GM12878 (cell line): ENCODE results near the gene SETD2. TPM values are rescaled to one million over a fixed set of nuclear protein-coding genes. Genes with fewer than 3 reads are reported as not detected.
"Not testable (repeated sequence)": the region's sequence is repeated elsewhere in the genome, so short reads cannot be mapped to it uniquely, and the experiment has no call there.

Experiments used
- ATAC-seq: fragments of 200-7000 bp; cut with Tn5 transposase; 3 replicates; pipeline ENCODE4 v1.9.1; 2020; ENCODE audit warnings: mild to moderate bottlenecking, moderate library complexity
- BruUV-seq: library from RNA; stranded (reverse); fragments of 400-500 nt; replicated peaks from 2 replicates; lab custom pipeline; 2021; lab: Mats Ljungman, UMichigan
- CTCF ChIA-PET: fragments of 300-600 bp; sonication (Branson Sonifier 250); formaldehyde crosslinking; extraction: SDS; loops from one replicate; lab custom pipeline; 2021; ENCODE audit warnings: inconsistent platforms; lab: Yijun Ruan, JAX
- POLR2A ChIA-PET: fragments of 350-600 bp; formaldehyde crosslinking; extraction: SDS; loops from one replicate; lab custom pipeline; 2021; ENCODE audit warnings: inconsistent platforms; lab: Charles Lee
- RAD21 ChIA-PET: fragments of 300-600 bp; sonication (Branson Sonifier 250); formaldehyde crosslinking; loops from one replicate; lab custom pipeline; 2023; ENCODE audit warnings: antibody characterized with exemption; ENCODE audit not compliant: unreplicated experiment; lab: Charles Lee
- SMC1A ChIA-PET: fragments of 300-600 bp; sonication (Branson Sonifier 250); formaldehyde crosslinking; loops from one replicate; lab custom pipeline; 2023; ENCODE audit not compliant: unreplicated experiment, uncharacterized antibody; lab: Charles Lee
- DNase-seq: peaks from one replicate; pipeline ENCODE4 v3.0.0-alpha.2; 2011; ENCODE audit warnings: low read depth, low spot score
- FAIRE-seq: peaks from 3 replicates; lab custom pipeline; 2011; peaks lifted over from hg19 to GRCh38; lab: Jason Lieb, UNC
- H2AFZ ChIP-seq: 2 replicates; pipeline ENCODE4 v1.6.0; 2011; ENCODE audit warnings: low read depth, low read length, control low read depth; ENCODE audit not compliant: control insufficient read depth
- H3K27ac ChIP-seq: 2 replicates; pipeline ENCODE4 v1.5.1; 2011; ENCODE audit warnings: control low read depth; ENCODE audit not compliant: control insufficient read depth, insufficient read depth
- H3K27me3 ChIP-seq, 2 experiments: replicated peaks in 1 of 2; 2 replicates each; pipeline versions ENCODE4 v1.6.0 to v1.6.1; 2011; ENCODE audit warnings: low read length in 1 of 2; ENCODE audit not compliant: control insufficient read depth in 2 of 2, insufficient read depth in 2 of 2
- H3K36me3 ChIP-seq, 2 experiments: 2 replicates each; pipeline ENCODE4 v1.5.1; 2011; ENCODE audit warnings: low read length in 1 of 2; ENCODE audit not compliant: control insufficient read depth in 2 of 2, insufficient read depth in 2 of 2
- H3K4me1 ChIP-seq: 2 replicates; pipeline ENCODE4 v1.6.1; 2011; ENCODE audit warnings: mild to moderate bottlenecking, low read length, moderate library complexity, mixed read lengths; ENCODE audit not compliant: control insufficient read depth, insufficient read depth
- H3K4me2 ChIP-seq: 2 replicates; pipeline ENCODE4 v1.6.0; 2011; ENCODE audit warnings: control low read depth; ENCODE audit not compliant: control insufficient read depth, insufficient read depth
- H3K4me3 ChIP-seq: fragments of 200-600 bp; sonication (generic); 2 replicates; pipeline ENCODE4 v1.5.1; 2016
- H3K79me2 ChIP-seq: 2 replicates; pipeline ENCODE4 v1.6.0; 2011; ENCODE audit warnings: low read length; ENCODE audit not compliant: control insufficient read depth, insufficient read depth
- H3K9ac ChIP-seq: 2 replicates; pipeline ENCODE4 v1.8.0; 2011; ENCODE audit warnings: low read length, control low read depth, mixed read lengths; ENCODE audit not compliant: control insufficient read depth, insufficient read depth
- H3K9me3 ChIP-seq: replicated peaks from 3 replicates; pipeline ENCODE4 v1.5.1; 2011; ENCODE audit warnings: mild to moderate bottlenecking, low read length; ENCODE audit not compliant: control insufficient read depth, insufficient read depth
- H4K20me1 ChIP-seq: 2 replicates; pipeline ENCODE4 v1.6.0; 2011; ENCODE audit not compliant: control insufficient read depth, insufficient read depth
- BCL11A ChIP-seq: IDR thresholded peaks from 2 replicates; pipeline ENCODE4 v1.6.1; 2011; ENCODE audit warnings: low read depth, low read length
- BRCA1 ChIP-seq: IDR thresholded peaks from 2 replicates; pipeline ENCODE4 v1.6.1; 2011; ENCODE audit warnings: low read depth, low read length, improper control_type of control experiment
- HCFC1 ChIP-seq: fragments of 150-350 bp; IDR thresholded peaks from 2 replicates; pipeline ENCODE4 v1.6.1; 2014; ENCODE audit warnings: low read length
- MYB ChIP-seq: fragments of 150-350 bp; IDR thresholded peaks from 2 replicates; pipeline ENCODE4 v1.6.1; 2014; ENCODE audit warnings: mild to moderate bottlenecking, low read depth, low read length, borderline replicate concordance
- MYC ChIP-seq: IDR thresholded peaks from 2 replicates; pipeline ENCODE4 v1.6.1; 2011; ENCODE audit warnings: mild to moderate bottlenecking, low read length, moderate library complexity, inconsistent platforms; ENCODE audit not compliant: insufficient read depth, insufficient replicate concordance, insufficient read length, severe bottlenecking
- NBN ChIP-seq: fragments of 450-650 bp; IDR thresholded peaks from 2 replicates; pipeline ENCODE4 v1.6.1; 2016
- NFIC ChIP-seq: IDR thresholded peaks from 2 replicates; pipeline ENCODE4 v1.6.1; 2012; ENCODE audit warnings: low read depth, mild to moderate bottlenecking, inconsistent platforms, low read length, moderate library complexity
- RUNX3 ChIP-seq: IDR thresholded peaks from 2 replicates; pipeline ENCODE4 v1.6.1; 2012; ENCODE audit warnings: low read length, inconsistent platforms
- SREBF2 ChIP-seq: IDR thresholded peaks from 2 replicates; pipeline ENCODE4 v1.6.1; 2012; ENCODE audit warnings: mild to moderate bottlenecking, low read length
- STAT3 ChIP-seq: IDR thresholded peaks from 2 replicates; pipeline ENCODE4 v1.6.1; 2011; ENCODE audit warnings: low read depth, low read length, improper control_type of control experiment
- SUZ12 ChIP-seq: fragments of 200-600 bp; sonication (generic); IDR thresholded peaks from one replicate; pipeline ENCODE4 v1.6.1; 2018; ENCODE audit warnings: antibody characterized with exemption, mild to moderate bottlenecking; ENCODE audit not compliant: unreplicated experiment
- USF1 ChIP-seq: IDR thresholded peaks from 2 replicates; pipeline ENCODE4 v1.6.1; 2011; ENCODE audit warnings: borderline replicate concordance, low read depth, mild to moderate bottlenecking, moderate library complexity, mixed read lengths, low read length; ENCODE audit not compliant: insufficient read depth; ENCODE audit errors: extremely low read length
- ZBTB33 ChIP-seq: fragments of 450-650 bp; IDR thresholded peaks from 2 replicates; pipeline ENCODE4 v1.6.1; 2017; ENCODE audit warnings: mild to moderate bottlenecking
- WGBS: methylation state at CpG from one replicate; pipeline ENCODE4 v1.1.6; 2016; ENCODE audit warnings: low lambda C conversion rate; ENCODE audit not compliant: insufficient replicate concordance, insufficient coverage; ENCODE audit errors: missing lambda C conversion rate; 5-methylcytosine and 5-hydroxymethylcytosine counted together
- in situ Hi-C: fragments of 300-500 bp; cut with MboI; formaldehyde crosslinking; loops from 9 replicates; pipeline ENCODE4 v1.14.3; 2018; ENCODE audit warnings: mixed read lengths
- intact Hi-C: fragments of 100-400 bp; cut with micrococcal nuclease; formaldehyde crosslinking; loops from one replicate; pipeline ENCODE4 v1.14.2; 2022; ENCODE audit not compliant: unreplicated experiment
- polyA plus RNA-seq, 11 experiments: library from polyadenylated mRNA; depleted of rRNA in 4 of 11; unstranded in 6 of 11; stranded (reverse) in 5 of 11; fragments of >200 nt; fragmentation: Nextera tagmentation in 4 of 11; fragmentation: Illumina TruSeq in 1 of 11; extraction: Ambion mirVana in 4 of 11; extraction: Trizol in 1 of 11; gene quantifications; 1 replicate in 1 of 11; 2 replicates in 10 of 11; pipeline versions ENCODE4 v1.2.1 to v1.2.3, GENCODE V29; 2011 to 2016; ENCODE audit warnings: inconsistent platforms in 2 of 11, missing spikeins in 2 of 11, low read depth in 1 of 11
- total RNA-seq, 4 experiments: library from RNA; depleted of rRNA in 3 of 4; stranded (reverse); fragments of >200 nt in 3 of 4; fragmentation: Illumina TruSeq in 1 of 4; extraction: Trizol in 1 of 4; gene quantifications; 2 replicates each; pipeline versions ENCODE4 v1.2.1 to v1.2.3, GENCODE V29; 2013 to 2021

The SETD2 gene
- total and polyA plus RNA-seq, 10 of the 15 experiments (the other 5 are each of a cell fraction or from before 2014, with no cell fraction given), result 8.4 to 44.9 (median 24.5) TPM

- TF ChIP-seq ZBTB33 (no peak), SREBF2 (no peak), RUNX3 (no peak), MYC (no peak), NFIC (no peak), BRCA1 (no peak), USF1 (no peak), NBN (no peak)
- TF ChIP-seq, all 136 proteins: peak for 0
Observed at GRCh38 chr3:47073685-47074084, 90.2 kb downstream of the SETD2 start (continued).

- SMC1A ChIA-PET, result interaction anchor here (0.6 to 1.7 kb wide), 6 partner anchors 10 to 50 kb away, joined by 3 to 6 read pairs (median 3); no protein-coding TSS in a partner anchor
- in situ Hi-C loops (no loop called here), intact Hi-C loops (no loop called here)
- Histone ChIP-seq H3K36me3 (peaks cover 1 to 14% of the 10 kb centered on the region in 2 experiments; a peak in 3 of 4 replicates), H3K4me1 (no peaks in the 10 kb centered on the region), H3K9ac (no peak overlapping the region), H3K27ac (no peak overlapping the region), H3K9me3 (no peaks in the 10 kb centered on the region), H3K27me3 (no peaks in the 10 kb centered on the region), H3K4me3 (no peak overlapping the region), H3K4me2 (no peak overlapping the region), H2AFZ (no peak overlapping the region), H4K20me1 (no peaks in the 10 kb centered on the region), H3K79me2 (peaks cover 13% of the 10 kb centered on the region)
- no peak for DNase-seq
- no TSS peak for BruUV-seq
- no peak for ATAC-seq
- WGBS, result 100% methylated on average over 3 of the region's 3 CpGs
- POLR2A ChIA-PET, result no interaction called here
- FAIRE-seq, result no peak
- TF ChIP-seq STAT3, result no peak
- TF ChIP-seq BCL11A, result no peak
- no peak for TF ChIP-seq SUZ12
- no peak for TF ChIP-seq NFIC
- TF ChIP-seq HCFC1, result no peak
- no peak for TF ChIP-seq MYB
- RAD21 ChIA-PET, result no interaction called here
- CTCF ChIA-PET, result no interaction called here
Observed at GRCh38 chr3:47070770-47071169, 93.1 kb downstream of the SETD2 start.

- H3K9me3 ChIP-seq, H3K27ac ChIP-seq, FAIRE-seq, DNase-seq, intact Hi-C loops, ATAC-seq, H3K9ac ChIP-seq, H3K79me2 ChIP-seq, H3K4me2 ChIP-seq, H3K4me3 ChIP-seq, H3K27me3 ChIP-seq, RAD21 ChIA-PET, H3K4me1 ChIP-seq, H2AFZ ChIP-seq, H4K20me1 ChIP-seq, POLR2A ChIA-PET, in situ Hi-C loops, BruUV-seq: not testable (repeated sequence)
- ChIA-PET CTCF (interaction anchor here (1.1 to 1.6 kb wide), 2 partner anchors 16 to 98 kb away, joined by 3 read pairs; partner anchors contain the start of gene SETD2), SMC1A (interaction anchor here (1.3 to 1.4 kb wide), 2 partner anchors 10 kb away, joined by 3 to 4 read pairs; no protein-coding TSS in a partner anchor)
- 98% methylated on average over 3 of the region's 3 CpGs for WGBS
- peaks cover 1 to 21% of the 10 kb centered on the region in 2 experiments for H3K36me3 ChIP-seq
Observed at GRCh38 chr3:47066259-47066658, 97.7 kb downstream of the SETD2 start.
